Panc1 (cell line): ENCODE data around the gene CNDP1. TPM values are rescaled to one million over a fixed set of nuclear protein-coding genes. Genes with fewer than 3 reads are reported as not detected.
A peak's percentile ranks its signal among the peaks of the same experiment; 100 is the strongest.

Experiments used
- ATAC-seq: fragments of 200-7000 bp; cut with Tn5 transposase; 2 replicates; pipeline ENCODE4 v1.9.1; 2020; ENCODE audit warnings: mild to moderate bottlenecking, moderate library complexity
- BruUV-seq: library from RNA; stranded (reverse); fragments of 400-500 nt; replicated peaks from 2 replicates; lab custom pipeline; 2021; lab: Mats Ljungman, UMichigan
- CTCF ChIA-PET: fragments of 300-600 bp; sonication (Branson Sonifier 250); formaldehyde crosslinking; loops from one replicate; lab custom pipeline; 2022; ENCODE audit warnings: antibody characterized with exemption; lab: Charles Lee
- POLR2A ChIA-PET: fragments of 300-600 bp; sonication (Branson Sonifier 250); formaldehyde crosslinking; loops from one replicate; lab custom pipeline; 2022; ENCODE audit warnings: antibody characterized with exemption; lab: Charles Lee
- DNase-seq: peaks from one replicate; pipeline ENCODE4 v3.0.0-alpha.2; 2010; ENCODE audit warnings: low read depth, low spot score
- H3K27ac ChIP-seq: 2 replicates; pipeline ENCODE4 v1.5.1; 2011; ENCODE audit warnings: mild to moderate bottlenecking, low read length, inconsistent platforms
- H3K27me3 ChIP-seq: fragments of 200-500 bp; sonication (Bioruptor generic); 2 replicates; pipeline ENCODE4 v1.6.0; 2014; ENCODE audit warnings: low read length, inconsistent platforms; ENCODE audit not compliant: control insufficient read depth, insufficient read depth
- H3K36me3 ChIP-seq: fragments of 200-500 bp; sonication (Bioruptor generic); 2 replicates; pipeline ENCODE4 v1.5.1; 2014; ENCODE audit warnings: inconsistent platforms, mild to moderate bottlenecking, low read length, moderate library complexity; ENCODE audit not compliant: control insufficient read depth, insufficient read depth
- H3K4me1 ChIP-seq: 2 replicates; pipeline ENCODE4 v1.5.1; 2011; ENCODE audit warnings: inconsistent platforms, mild to moderate bottlenecking, low read length, moderate library complexity; ENCODE audit not compliant: control insufficient read depth, insufficient read depth
- H3K4me3 ChIP-seq, 2 experiments: 2 replicates each; pipeline ENCODE4 v1.5.1; 2011 to 2012; ENCODE audit warnings: low read depth in 2 of 2, low read length in 2 of 2, mild to moderate bottlenecking in 2 of 2, inconsistent platforms in 1 of 2, moderate library complexity in 1 of 2
- H3K9me3 ChIP-seq: fragments of 200-500 bp; sonication (Bioruptor generic); 2 replicates; pipeline ENCODE4 v1.5.1; 2014; ENCODE audit warnings: low read depth, mild to moderate bottlenecking, inconsistent platforms, low read length, moderate library complexity; ENCODE audit not compliant: control insufficient read depth, insufficient read depth
- CTCF ChIP-seq: fragments of 450-650 bp; IDR thresholded peaks from 2 replicates; pipeline ENCODE4 v1.5.1; 2017; ENCODE audit warnings: mild to moderate bottlenecking
- POLR2AphosphoS5 ChIP-seq: IDR thresholded peaks from 2 replicates; pipeline ENCODE4 v1.6.1; 2012; ENCODE audit warnings: mild to moderate bottlenecking, low read depth, low read length, moderate library complexity
- REST ChIP-seq, 2 experiments: IDR thresholded peaks; 2 replicates each; pipeline ENCODE4 v1.6.1; 2011 to 2012; ENCODE audit warnings: low read depth in 2 of 2, control low read depth in 1 of 2, low read length in 1 of 2, mild to moderate bottlenecking in 1 of 2, moderate library complexity in 1 of 2; ENCODE audit not compliant: insufficient read depth in 1 of 2
- SIN3A ChIP-seq: IDR thresholded peaks from 2 replicates; pipeline ENCODE4 v1.6.1; 2012; ENCODE audit warnings: low read depth, mild to moderate bottlenecking, low read length, moderate library complexity, borderline replicate concordance; ENCODE audit not compliant: insufficient read depth
- TCF7L2 ChIP-seq: IDR thresholded peaks from 2 replicates; pipeline ENCODE4 v1.6.1; 2011; ENCODE audit warnings: mild to moderate bottlenecking, low read depth, low read length, inconsistent platforms
- in situ Hi-C: cut with HindIII; loops from 2 replicates; pipeline ENCODE4 v1.10.0; 2016; ENCODE audit warnings: low sequenced_read_pairs, low pct_unique_long_range_greater_than_20kb
- intact Hi-C: fragments of 100-400 bp; cut with micrococcal nuclease; formaldehyde crosslinking; loops from one replicate; pipeline ENCODE4 v1.10.0; 2022; ENCODE audit not compliant: unreplicated experiment
- total RNA-seq: library from RNA; stranded (reverse); gene quantifications from one replicate; pipeline ENCODE4 v1.2.1, GENCODE V29; 2021; ENCODE audit not compliant: unreplicated experiment

CNDP1 gene
- total RNA-seq, 1 experiment from 2014 or later, result not detected

- in situ Hi-C loops, result no loop called here
- Histone ChIP-seq H3K36me3 (no peaks in the 10 kb centered on the region), H3K27me3 (no peaks in the 10 kb centered on the region), H3K4me1 (peaks cover 7% of the 10 kb centered on the region), H3K27ac (no peak overlapping the region), H3K9me3 (peaks cover 9% of the 10 kb centered on the region; the same call in 1 of the 2 replicates), H3K4me3 (no peak overlapping the region)
- ChIA-PET POLR2A (no interaction called here), CTCF (no interaction called here)
- TF ChIP-seq SIN3A (no peak), POLR2AphosphoS5 (no peak)
- no TSS peak for BruUV-seq
- intact Hi-C loops, result no loop called here
- no peak for ATAC-seq
- no peak for DNase-seq
Measured at GRCh38 chr18:74617486-74617885, 83.2 kb downstream of the CNDP1 start.

- Histone ChIP-seq H3K27ac (no peak overlapping the region), H3K36me3 (no peaks in the 10 kb centered on the region), H3K27me3 (no peaks in the 10 kb centered on the region), H3K4me1 (no peaks in the 10 kb centered on the region; the same call in 1 of the 2 replicates), H3K9me3 (no peaks in the 10 kb centered on the region), H3K4me3 (no peak overlapping the region)
- ATAC-seq (no peak), DNase-seq (no peak)
- TF ChIP-seq SIN3A (no peak), TCF7L2 (no peak), REST (IDR thresholded peaks at IDR 0.05; ENCODE audit: insufficient read depth in 1 of 2, low read depth in 2 of 2, low read length in 1 of 2) (no peak), POLR2AphosphoS5 (no peak), CTCF (no peak)
- ChIA-PET POLR2A (no interaction called here), CTCF (interaction anchor here (0.6 kb wide), 1 partner anchor 690 kb away, joined by 5 read pairs; no protein-coding TSS in a partner anchor)
- intact Hi-C loops (no loop called here), in situ Hi-C loops (no loop called here)
- BruUV-seq, result no TSS peak
Measured at GRCh38 chr18:74622072-74622471, 87.8 kb downstream of the CNDP1 start.

GRCh38 chr18:74623047-74623816 lies 88.9 kb downstream of the CNDP1 start:
- in situ Hi-C loops, result no loop called here
- Histone ChIP-seq H3K27me3 (no peaks in the 10 kb centered on the region), H3K36me3 (no peaks in the 10 kb centered on the region), H3K9me3 (no peaks in the 10 kb centered on the region), H3K27ac (no peak overlapping the region), H3K4me3 (no peak overlapping the region), H3K4me1 (no peaks in the 10 kb centered on the region; the same call in 1 of the 2 replicates)
- DNase-seq, result no peak
- BruUV-seq, result no TSS peak
- intact Hi-C loops, result no loop called here
- no peak; the same call in 1 of the 2 replicates for ATAC-seq
- TF ChIP-seq SIN3A, result no peak
- peak; percentile 83 for TF ChIP-seq CTCF
- POLR2A ChIA-PET, result no interaction called here
- CTCF ChIA-PET, result interaction anchor here (0.6 to 1.0 kb wide), 3 partner anchors 17 to 1705 kb away, joined by 3 to 4 read pairs (median 3); no protein-coding TSS in a partner anchor
